Cortex of kidney (tissue), 1 donor: Measurements from ENCODE around the gene TAP2.

ENCODE experiments used
- DNase-seq: peaks from one replicate; lab custom pipeline; 2025; lab: John Stamatoyannopoulos, UW

The TAP2 gene

GRCh38 chr6:32854376-32855178 lies 16.0 kb upstream of the TAP2 start:
- DNase-seq = no peak

- peak; percentile 62 for DNase-seq
Observed at GRCh38 chr6:32853541-32854375, 15.2 kb upstream of the TAP2 start, which contains the start of the genes PSMB9 and TAP1. Gene PSMB9, plus strand, starts transcription at chr6:32854192. Its CDS starts 38 bp downstream, at chr6:32854230. Gene TAP1, minus strand, starts transcription at chr6:32853704. Its CDS starts 68 bp downstream, at chr6:32853636.

GRCh38 chr6:32852844-32853540 lies 14.5 kb upstream of the TAP2 start:
- DNase-seq = no peak

GRCh38 chr6:32852018-32852843 lies 13.7 kb upstream of the TAP2 start:
- DNase-seq = no peak

GRCh38 chr6:32851025-32851424 lies 12.5 kb upstream of the TAP2 start:
- DNase-seq = no peak

- DNase-seq = no peak
Observed at GRCh38 chr6:32849126-32849525, 10.6 kb upstream of the TAP2 start.

- no peak for DNase-seq
Observed at GRCh38 chr6:32847795-32848194, 9.3 kb upstream of the TAP2 start.

GRCh38 chr6:32847004-32847403 lies 8.5 kb upstream of the TAP2 start:
- DNase-seq = no peak

- no peak for DNase-seq
Observed at GRCh38 chr6:32845384-32845884, 6.9 kb upstream of the TAP2 start.

GRCh38 chr6:32844839-32845383 lies 6.4 kb upstream of the TAP2 start:
- no peak for DNase-seq

GRCh38 chr6:32843979-32844838 lies 5.7 kb upstream of the TAP2 start, which contains the start of gene PSMB8:
Gene PSMB8, minus strand, starts transcription at chr6:32844047. Its CDS starts 51 bp downstream, at chr6:32843996.
- no peak for DNase-seq

- DNase-seq = no peak
Observed at GRCh38 chr6:32843331-32843978, 4.9 kb upstream of the TAP2 start.

GRCh38 chr6:32842690-32843089 lies 4.2 kb upstream of the TAP2 start:
- no peak for DNase-seq

- no peak for DNase-seq
Observed at GRCh38 chr6:32842021-32842650, 3.6 kb upstream of the TAP2 start.

- DNase-seq = no peak
Observed at GRCh38 chr6:32840604-32841246, 2.2 kb upstream of the TAP2 start.

- no peak for DNase-seq
Observed at GRCh38 chr6:32839356-32839755, 817 bp upstream of the TAP2 start.

GRCh38 chr6:32837651-32838113 lies 857 bp downstream of the TAP2 start:
- no peak for DNase-seq

GRCh38 chr6:32836873-32837272 lies 1.7 kb downstream of the TAP2 start:
- no peak for DNase-seq
